Loucy (cell line): ENCODE measurements around the gene TNS3.

Source experiments
- CTCF ChIP-seq: fragments of 200-600 bp; sonication (generic); conservative IDR thresholded peaks from 2 replicates; pipeline ENCODE4 v1.5.1; 2014; ENCODE audit warnings: mild to moderate bottlenecking, antibody characterized with exemption, low read length
- EZH2phosphoT487 ChIP-seq: fragments of 200-600 bp; IDR thresholded peaks from 2 replicates; pipeline ENCODE4 v1.6.1; 2018; ENCODE audit warnings: antibody characterized with exemption, mild to moderate bottlenecking, moderate library complexity, borderline replicate concordance

- TF ChIP-seq EZH2phosphoT487 (no peak), CTCF (no peak)
These were observed 39.4 kb upstream of the TNS3 start for GRCh38 chr7:47621347-47621746.
